ENCODE measurements around the gene OR2AG1.

OR2AG1 gene

DNA sequence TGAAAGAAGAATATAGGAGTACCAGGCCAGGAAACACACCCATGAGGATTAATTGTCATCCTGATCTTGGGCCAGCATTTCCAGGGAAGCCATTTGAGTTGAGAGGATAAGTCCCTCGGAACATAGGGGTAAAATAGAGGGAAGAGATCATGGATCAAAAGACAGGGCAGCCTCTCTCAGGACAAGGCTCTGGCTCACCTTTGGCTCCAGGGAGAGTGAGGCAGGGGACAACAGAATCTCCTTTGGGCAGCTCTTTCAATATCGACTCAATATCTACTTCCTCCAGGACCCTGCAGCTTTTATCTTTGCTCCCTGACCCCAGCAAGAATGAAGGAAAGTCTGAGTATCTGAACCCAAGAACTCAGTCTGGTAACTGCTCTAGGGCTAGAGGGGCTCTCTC lies at the start of gene OR2AG1:
TSS of gene OR2AG1 (plus strand) at position 301 of the 400 bp plus-strand sequence. CDS start 2,018 bp downstream, outside the sequence.
- no peak for DNase-seq (ENCODE audit: low spot score)

DNA sequence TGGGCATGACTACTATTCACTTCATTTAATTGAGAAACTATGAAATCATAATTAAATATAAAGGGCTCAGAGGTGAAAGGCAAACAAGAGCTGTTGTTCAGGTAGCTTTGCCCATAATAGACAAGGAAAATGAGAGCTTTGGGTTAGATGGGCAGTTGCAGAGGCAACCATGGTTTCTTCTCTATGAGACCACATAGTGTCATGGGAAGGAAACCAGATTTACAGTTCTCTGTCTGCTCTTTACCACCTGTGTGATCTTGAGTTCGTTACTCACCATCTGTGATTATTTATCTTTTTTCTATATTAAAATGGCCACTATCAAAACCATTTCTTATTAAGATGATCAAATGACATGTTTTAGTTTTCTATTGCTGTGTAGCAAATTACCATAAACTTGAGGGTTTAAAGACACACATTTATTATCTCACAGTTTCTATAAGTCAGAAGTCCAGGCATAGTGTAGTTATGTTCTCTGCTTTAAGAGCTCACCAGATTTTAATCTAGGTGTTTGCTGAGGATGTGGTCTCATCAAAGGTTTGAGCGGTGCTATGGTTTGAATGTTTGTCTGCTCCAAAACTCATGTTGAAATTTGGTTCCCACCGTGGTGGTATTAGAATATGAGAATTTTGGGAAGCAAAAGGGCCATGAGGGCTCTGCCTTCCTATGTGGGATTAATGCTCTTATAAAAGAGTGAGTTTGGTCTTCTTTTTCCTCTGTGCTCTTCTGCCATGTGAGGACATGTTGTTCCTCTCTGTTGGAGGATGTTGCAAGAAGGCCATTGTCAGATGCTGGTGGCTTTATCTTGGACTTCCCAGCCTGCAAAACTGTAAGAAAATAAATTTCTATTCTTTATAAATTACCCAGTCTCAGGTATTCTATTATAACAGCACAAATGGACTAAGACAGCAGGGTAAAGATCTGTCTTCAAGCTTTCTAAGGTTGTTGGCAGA lies 49.2 kb upstream of the OR2AG1 start:
- DNase-seq (ENCODE audit: low spot score) = no peak

- no peak for DNase-seq (ENCODE audit: low spot score)
These were observed 48.2 kb upstream of the OR2AG1 start for GRCh38 chr11:6734616-6735015.

- peak; percentile 49 for DNase-seq (ENCODE audit: low spot score)
These were observed 47.5 kb upstream of the OR2AG1 start for GRCh38 chr11:6735306-6735705.

- DNase-seq (ENCODE audit: low spot score) = no peak
These were observed 46.2 kb upstream of the OR2AG1 start for GRCh38 chr11:6736495-6737121.

DNA sequence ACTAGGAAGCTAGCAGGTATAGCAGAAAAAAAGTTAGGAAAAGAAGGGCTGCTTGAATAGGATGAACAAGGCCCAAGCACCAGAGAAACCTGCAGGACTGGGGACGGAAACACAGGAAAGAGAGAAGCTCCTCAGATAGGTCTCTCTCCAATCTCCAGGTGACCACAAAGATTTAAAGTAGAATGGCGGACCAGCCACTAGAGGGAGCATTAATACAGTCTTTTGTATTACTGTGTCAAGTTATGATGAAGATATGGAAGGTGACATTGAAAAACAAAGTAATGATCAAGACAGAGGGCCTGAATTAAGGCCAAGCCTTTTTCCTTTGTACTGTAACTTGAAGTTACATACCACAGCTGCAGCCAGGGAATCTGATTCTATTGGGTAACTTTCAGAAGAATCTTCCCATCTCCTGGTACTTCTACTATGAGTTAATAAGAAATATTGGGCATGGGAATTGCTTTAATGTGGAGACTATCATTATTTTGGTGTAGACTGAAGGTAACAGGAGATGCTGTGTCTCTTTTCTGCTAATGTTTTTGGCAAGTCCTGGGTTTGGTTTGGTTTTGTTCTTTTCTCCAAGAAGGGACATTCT lies 44.9 kb upstream of the OR2AG1 start:
- peak; percentile 42 for DNase-seq (ENCODE audit: low spot score)

- no peak for DNase-seq (ENCODE audit: low spot score)
These were observed 44.2 kb upstream of the OR2AG1 start for GRCh38 chr11:6738590-6738989.

DNA sequence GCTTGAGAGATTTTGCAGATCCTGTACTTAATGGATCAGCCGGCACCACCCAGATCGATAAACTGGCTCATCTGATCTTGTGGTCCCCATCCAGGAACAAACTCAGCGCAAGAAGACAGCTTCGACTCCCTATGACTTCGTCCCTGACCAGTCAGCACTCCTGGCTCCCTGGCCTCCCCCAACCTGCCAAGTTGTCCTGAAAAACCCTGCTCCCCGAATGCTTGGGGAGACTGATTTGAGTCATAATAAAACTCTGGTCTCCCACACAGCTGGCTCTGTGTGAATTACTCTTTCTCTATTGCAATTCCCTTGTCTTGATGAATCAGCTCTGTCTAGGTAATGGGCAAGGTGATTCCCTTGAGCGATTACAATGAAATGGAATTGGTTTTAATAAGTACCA lies 40.6 kb upstream of the OR2AG1 start:
- DNase-seq (ENCODE audit: low spot score) = no peak

DNA sequence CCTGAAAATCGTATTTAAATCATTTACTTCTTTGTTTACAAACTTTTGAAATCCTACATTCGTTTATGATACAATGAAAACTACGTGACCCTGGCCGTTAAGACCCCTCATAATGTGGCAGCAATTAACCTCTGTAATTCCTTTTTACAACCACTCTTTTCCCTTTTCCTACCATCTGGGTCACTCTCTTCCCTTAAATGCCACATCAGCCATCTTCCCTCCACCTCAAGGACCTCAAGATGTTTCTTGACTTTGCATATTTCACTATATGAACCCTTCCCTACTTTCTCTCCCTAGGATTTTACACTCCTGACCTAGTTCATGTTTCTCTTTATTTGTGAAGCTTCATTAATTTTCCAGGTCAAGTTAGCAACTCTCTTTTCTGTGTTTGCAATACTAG lies 37.8 kb upstream of the OR2AG1 start:
- DNase-seq (ENCODE audit: low spot score) = no peak

- DNase-seq (ENCODE audit: low spot score) = no peak
These were observed 37.3 kb upstream of the OR2AG1 start for GRCh38 chr11:6745465-6746015.

DNA sequence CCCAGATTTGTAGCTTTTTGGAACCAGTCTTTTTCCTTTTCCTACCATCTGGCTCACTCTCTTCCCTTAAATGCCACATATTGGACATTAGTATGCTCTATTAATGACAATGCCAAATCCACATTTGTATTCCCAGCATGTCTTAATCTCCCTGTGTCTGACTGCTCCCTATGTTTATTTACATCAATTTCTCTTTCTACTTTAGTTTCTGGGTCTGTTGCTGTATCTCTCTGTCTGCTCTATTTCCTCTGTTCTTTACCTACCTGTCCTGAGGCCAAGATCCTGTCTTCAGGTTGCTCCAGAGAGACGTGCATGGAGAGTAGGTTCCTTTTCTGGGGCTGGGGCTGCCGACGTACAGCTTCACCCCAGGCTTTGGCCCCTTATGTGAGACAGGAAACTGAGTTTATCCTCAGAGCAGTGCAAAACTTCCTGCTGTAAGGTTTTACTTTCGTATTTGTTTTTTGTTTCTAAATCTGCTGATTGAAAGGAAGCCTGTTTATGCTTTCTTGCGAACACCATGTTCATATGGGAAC lies 36.7 kb upstream of the OR2AG1 start:
- peak; percentile 37 for DNase-seq (ENCODE audit: low spot score)

DNA sequence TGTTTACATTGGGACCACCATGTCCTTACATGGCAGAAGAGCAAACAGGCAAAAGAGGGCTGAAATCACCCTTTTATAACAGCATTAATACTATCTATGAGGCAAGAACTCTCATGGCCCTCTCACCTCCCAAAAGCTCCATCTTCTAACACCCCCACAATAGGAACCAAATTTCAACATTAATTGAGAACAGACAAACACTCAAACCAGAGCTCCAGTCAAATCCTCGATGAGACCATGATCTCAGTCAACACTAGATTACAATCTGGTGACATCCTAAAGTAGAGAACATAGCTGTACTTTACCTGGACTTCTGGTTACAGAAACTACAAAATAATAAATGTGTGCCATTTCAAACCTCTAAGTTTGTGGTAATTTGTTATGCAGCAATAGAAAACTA lies 36.2 kb upstream of the OR2AG1 start:
- no peak for DNase-seq (ENCODE audit: low spot score)

- DNase-seq (ENCODE audit: low spot score) = no peak
These were observed 35.6 kb upstream of the OR2AG1 start for GRCh38 chr11:6747097-6747668.

DNA sequence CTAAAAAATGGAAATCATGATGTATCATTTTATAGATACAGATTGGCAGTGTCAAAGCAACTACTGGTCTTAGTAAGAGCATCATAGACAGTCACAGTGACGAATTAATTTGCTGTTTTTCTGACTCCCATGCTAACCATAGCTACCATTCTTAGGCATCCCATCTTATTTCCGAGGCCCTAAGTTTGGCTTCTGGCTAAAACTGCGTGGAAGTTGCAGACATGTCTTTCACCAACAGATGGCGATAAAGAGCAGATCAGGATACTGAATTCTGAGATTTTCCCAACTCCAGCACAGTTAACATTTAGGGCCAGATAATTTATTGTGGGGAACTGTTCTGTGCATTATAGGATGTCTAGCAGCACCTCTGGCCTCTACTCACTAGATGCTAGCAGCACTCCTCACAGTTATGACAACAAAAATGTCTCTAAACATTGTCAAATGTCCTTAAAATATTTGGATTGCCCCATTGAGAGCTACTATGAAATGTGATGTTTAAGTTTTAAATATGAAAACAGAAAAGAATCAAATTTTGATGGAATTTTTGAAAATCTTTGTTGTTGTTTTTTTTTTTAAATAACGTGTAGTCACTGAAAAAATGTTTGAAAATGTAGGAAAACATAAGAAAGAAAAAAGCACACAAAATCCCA lies 27.4 kb upstream of the OR2AG1 start:
- peak; percentile 46 for DNase-seq (ENCODE audit: low spot score)

DNA sequence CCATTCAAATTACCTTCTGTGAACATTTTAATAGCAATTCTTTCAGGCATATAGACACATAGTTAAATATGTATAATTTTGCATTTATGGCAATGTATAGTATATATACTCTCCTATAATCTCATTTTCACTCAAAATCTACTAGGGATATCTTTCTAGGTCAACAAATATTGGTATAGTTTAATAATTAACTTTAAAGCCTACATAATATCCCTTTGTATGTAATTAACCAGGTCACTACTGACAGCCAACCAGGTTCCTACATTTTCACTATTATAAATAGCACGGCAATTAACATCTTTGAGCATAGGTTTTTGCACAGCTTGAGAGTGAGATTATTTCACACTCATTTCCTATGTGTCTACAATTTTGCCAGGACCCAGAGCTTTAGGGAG lies 26.9 kb upstream of the OR2AG1 start:
- DNase-seq (ENCODE audit: low spot score) = no peak

- DNase-seq (ENCODE audit: low spot score) = peak; percentile 58
These were observed 25.4 kb upstream of the OR2AG1 start for GRCh38 chr11:6757373-6757967.

- DNase-seq (ENCODE audit: low spot score) = no peak
These were observed 10.6 kb upstream of the OR2AG1 start, which contains the start of gene OR2AG2 for GRCh38 chr11:6771926-6772893. OR2AG2 (minus strand) TSS chr11:6771976; CDS start chr11:6768957, 3,019 bp downstream.

DNA sequence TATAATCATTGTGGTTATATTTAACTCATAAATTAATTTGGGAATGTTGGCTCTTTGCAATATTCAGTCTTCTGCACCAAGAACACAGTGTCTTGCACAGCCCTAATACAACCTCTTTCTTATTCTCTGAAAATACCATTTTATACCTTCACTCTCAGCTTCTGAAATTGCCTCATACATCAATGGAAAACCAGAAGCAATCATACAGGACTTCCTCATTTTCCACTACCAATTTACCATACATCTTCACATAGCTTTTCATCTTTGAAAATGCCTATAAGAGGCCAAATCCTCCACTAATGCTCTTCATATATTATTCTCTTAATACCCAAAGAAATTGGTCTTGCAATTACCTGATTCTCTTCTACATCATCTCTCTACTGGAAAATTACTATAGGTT lies 4.3 kb upstream of the OR2AG1 start:
- DNase-seq (ENCODE audit: low spot score) = no peak

DNA sequence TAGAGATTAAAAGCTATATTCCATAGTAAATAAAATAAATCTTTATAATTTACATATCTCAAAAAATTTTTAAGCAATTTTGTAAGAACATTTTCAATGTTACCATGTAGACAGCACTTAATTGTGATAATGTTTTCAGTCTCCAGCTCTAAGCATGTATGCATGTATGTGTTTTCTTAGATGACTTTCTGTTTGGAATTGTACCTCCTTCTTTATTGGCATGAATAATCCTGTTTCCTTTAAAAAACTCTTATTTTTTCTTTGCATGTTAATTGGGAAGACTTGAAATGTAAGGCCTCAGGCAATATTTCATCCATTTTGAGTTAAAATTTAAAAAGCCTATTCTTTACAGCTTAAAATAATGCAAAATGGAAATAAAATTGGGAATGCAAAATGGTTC lies 2.0 kb upstream of the OR2AG1 start:
- DNase-seq (ENCODE audit: low spot score) = no peak

DNA sequence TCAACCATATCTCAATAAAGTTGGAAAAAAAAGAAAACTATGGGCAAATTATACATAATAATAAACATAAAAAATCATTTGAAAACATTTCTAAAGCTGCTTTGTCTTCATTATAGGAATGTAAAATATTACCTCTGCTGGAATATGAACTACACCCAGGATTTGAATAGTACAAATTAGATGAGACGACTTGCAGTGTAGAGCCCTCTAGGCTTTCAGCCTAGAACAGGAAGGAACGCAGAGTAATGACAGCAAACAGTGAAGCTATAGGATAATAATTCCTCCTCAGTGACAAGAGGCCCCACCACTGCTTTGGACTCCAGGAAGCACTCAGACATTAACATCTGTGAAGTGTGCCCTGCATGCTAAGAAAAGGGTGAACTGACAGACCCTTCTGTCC lies 7.7 kb downstream of the OR2AG1 start:
- no peak for DNase-seq (ENCODE audit: low spot score)

Measured in kidney capillary endothelial cell (primary cell).